HepG2 (cell line): ENCODE results near the gene ATG2A. TPM values are rescaled to one million over a fixed set of nuclear protein-coding genes. Genes with fewer than 3 reads are reported as not detected.

Experiments used
- DPF2 ChIP-seq: sonication (generic); formaldehyde crosslinking; IDR thresholded peaks from 2 replicates; pipeline ENCODE4 v1.4.0; 2020; ENCODE audit warnings: mild to moderate bottlenecking, low read depth, missing genetic modification reagents, borderline replicate concordance
- ELF1 ChIP-seq: sonication (generic); formaldehyde crosslinking; IDR thresholded peaks from 2 replicates; pipeline ENCODE4 v1.4.0; 2020; ENCODE audit warnings: missing genetic modification reagents
- ETV5 ChIP-seq: IDR thresholded peaks from 2 replicates; pipeline ENCODE4 v1.6.1; 2018; ENCODE audit warnings: missing biosample characterization, missing genetic modification reagents, inconsistent platforms, borderline replicate concordance
- HCFC1 ChIP-seq: fragments of 150-350 bp; IDR thresholded peaks from 2 replicates; pipeline ENCODE4 v1.6.1; 2014; ENCODE audit warnings: low read depth, low read length
- HDAC2 ChIP-seq: sonication (generic); formaldehyde crosslinking; IDR thresholded peaks from 2 replicates; pipeline ENCODE4 v1.4.0; 2020; ENCODE audit warnings: missing genetic modification reagents
- IRX3 ChIP-seq: sonication (generic); formaldehyde crosslinking; IDR thresholded peaks from 2 replicates; pipeline ENCODE4 v1.8.1; 2023; ENCODE audit warnings: mild to moderate bottlenecking, low read depth, missing genetic modification reagents, borderline replicate concordance
- MXI1 ChIP-seq: IDR thresholded peaks from 3 replicates; pipeline ENCODE4 v1.6.1; 2012; ENCODE audit warnings: low read depth, low read length, inconsistent platforms, borderline replicate concordance
- MYC ChIP-seq: sonication (generic); formaldehyde crosslinking; IDR thresholded peaks from 2 replicates; pipeline ENCODE4 v1.9.0; 2021; ENCODE audit warnings: missing genetic modification reagents, borderline replicate concordance
- SP1 ChIP-seq, 2 experiments: fragments of 450-650 bp in 1 of 2; sonication (generic) in 1 of 2; formaldehyde crosslinking in 1 of 2; IDR thresholded peaks; 2 replicates each; pipeline versions ENCODE4 v1.4.0 to v1.6.1; 2016 to 2020; ENCODE audit warnings: missing genetic modification reagents in 1 of 2
- TP53 ChIP-seq: sonication (generic); formaldehyde crosslinking; conservative IDR thresholded peaks from 2 replicates; pipeline ENCODE4 v1.4.0; 2020; ENCODE audit warnings: missing genetic modification reagents
- XRCC5 ChIP-seq: fragments of 200-400 bp; formaldehyde crosslinking; optimal IDR thresholded peaks from 2 replicates; pipeline ENCODE3; 2017; ENCODE audit warnings: mild to moderate bottlenecking, low read length
- ZMYM3 ChIP-seq: sonication (generic); formaldehyde crosslinking; IDR thresholded peaks from 2 replicates; pipeline ENCODE4 v1.5.1; 2020; ENCODE audit warnings: mild to moderate bottlenecking, missing genetic modification reagents
- ZNF230 ChIP-seq: sonication (generic); formaldehyde crosslinking; IDR thresholded peaks from 2 replicates; pipeline ENCODE4 v1.4.0; 2020; ENCODE audit warnings: mild to moderate bottlenecking, missing genetic modification reagents
- ZNF350 ChIP-seq: sonication (generic); formaldehyde crosslinking; IDR thresholded peaks from 2 replicates; pipeline ENCODE4 v1.4.0; 2020; ENCODE audit warnings: mild to moderate bottlenecking, low read depth, missing genetic modification reagents, borderline replicate concordance
- ZNF614 ChIP-seq: IDR thresholded peaks from 2 replicates; pipeline ENCODE4 v1.6.1; 2018; ENCODE audit warnings: missing biosample characterization, missing genetic modification reagents, inconsistent platforms, borderline replicate concordance
- ZNF713 ChIP-seq: sonication (generic); formaldehyde crosslinking; IDR thresholded peaks from 2 replicates; pipeline ENCODE4 v1.4.0; 2020; ENCODE audit warnings: mild to moderate bottlenecking, missing genetic modification reagents
- polyA plus RNA-seq, 8 experiments: library from polyadenylated mRNA; depleted of rRNA in 3 of 8; stranded (reverse) in 7 of 8; unstranded in 1 of 8; fragments of >200 nt; fragmentation: Illumina TruSeq in 4 of 8; extraction: Trizol in 4 of 8; gene quantifications; 2 replicates each; pipeline versions ENCODE4 v1.2.1 to v1.2.3, GENCODE V29; 2011 to 2016; ENCODE audit warnings: low read depth in 4 of 8, missing spikeins in 1 of 8, mixed read lengths in 1 of 8; ENCODE audit not compliant: insufficient read depth in 1 of 8
- total RNA-seq, 5 experiments: library from RNA; depleted of rRNA; stranded (reverse); fragments of >200 nt; fragmentation: Illumina TruSeq; extraction: Trizol; gene quantifications; 2 replicates each; pipeline ENCODE4 v1.2.3, GENCODE V29; 2016; ENCODE audit warnings: low read depth in 1 of 5
- TF ChIP-seq, protein P1 (sequence below): sonication (generic); formaldehyde crosslinking; IDR thresholded peaks from 2 replicates; pipeline ENCODE4 v1.5.0; 2020; ENCODE audit warnings: mild to moderate bottlenecking, missing genetic modification reagents
- TF ChIP-seq, protein P2 (sequence below): sonication (generic); formaldehyde crosslinking; IDR thresholded peaks from 2 replicates; pipeline ENCODE4 v1.5.1; 2020; ENCODE audit warnings: missing genetic modification reagents, mild to moderate bottlenecking, borderline replicate concordance
- TF ChIP-seq, protein P3 (sequence below): sonication (generic); formaldehyde crosslinking; IDR thresholded peaks from 2 replicates; pipeline ENCODE4 v1.4.0; 2020; ENCODE audit warnings: missing genetic modification reagents, mild to moderate bottlenecking, borderline replicate concordance
- TF ChIP-seq, protein P4 (sequence below): sonication (generic); formaldehyde crosslinking; IDR thresholded peaks from 2 replicates; pipeline ENCODE4 v1.9.0; 2022; ENCODE audit warnings: missing genetic modification reagents, mild to moderate bottlenecking, borderline replicate concordance
- TF ChIP-seq, protein P5 (sequence below): sonication (generic); formaldehyde crosslinking; IDR thresholded peaks from 2 replicates; pipeline ENCODE4 v1.9.0; 2022; ENCODE audit warnings: low read depth, missing genetic modification reagents

The ATG2A gene
- total and polyA plus RNA-seq, 2 of the 13 experiments (the other 11 are each of a cell fraction or from before 2014, with no cell fraction given): 6.7 to 8.0 TPM

DNA sequence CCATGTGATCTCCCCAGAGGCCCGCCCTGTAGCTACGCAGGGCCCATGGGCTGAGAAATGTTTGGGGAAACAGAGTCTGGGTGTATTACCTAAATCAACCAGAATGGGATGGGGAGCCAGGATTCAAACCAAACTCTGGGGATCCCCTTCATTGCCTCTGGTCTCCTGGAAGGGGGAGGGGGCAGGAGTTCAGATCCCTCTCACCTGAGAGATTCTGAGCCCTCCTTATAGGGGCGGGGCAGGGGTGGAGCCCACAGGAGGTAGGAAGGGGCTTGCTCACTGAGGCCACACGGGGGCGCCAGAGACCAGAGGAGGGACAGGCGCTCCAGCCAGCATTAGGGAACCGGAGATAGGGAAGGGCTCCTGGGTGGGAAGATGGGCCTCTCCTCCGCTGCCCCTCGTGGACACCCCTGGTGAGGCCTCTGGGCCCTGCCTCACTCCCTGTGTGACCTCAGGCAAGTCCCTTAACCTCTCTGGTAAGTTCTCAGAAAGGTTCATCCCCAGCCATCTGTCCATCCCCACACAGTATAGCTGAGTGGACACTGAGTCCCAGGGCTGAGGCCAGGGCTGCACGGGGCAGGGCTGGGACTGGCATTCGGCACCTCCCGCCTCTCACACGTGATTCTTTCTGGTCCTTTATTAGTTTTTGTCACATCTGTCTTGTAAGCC is 69.9 kb downstream of the ATG2A start (continued):
- TF ChIP-seq, protein P1, sequence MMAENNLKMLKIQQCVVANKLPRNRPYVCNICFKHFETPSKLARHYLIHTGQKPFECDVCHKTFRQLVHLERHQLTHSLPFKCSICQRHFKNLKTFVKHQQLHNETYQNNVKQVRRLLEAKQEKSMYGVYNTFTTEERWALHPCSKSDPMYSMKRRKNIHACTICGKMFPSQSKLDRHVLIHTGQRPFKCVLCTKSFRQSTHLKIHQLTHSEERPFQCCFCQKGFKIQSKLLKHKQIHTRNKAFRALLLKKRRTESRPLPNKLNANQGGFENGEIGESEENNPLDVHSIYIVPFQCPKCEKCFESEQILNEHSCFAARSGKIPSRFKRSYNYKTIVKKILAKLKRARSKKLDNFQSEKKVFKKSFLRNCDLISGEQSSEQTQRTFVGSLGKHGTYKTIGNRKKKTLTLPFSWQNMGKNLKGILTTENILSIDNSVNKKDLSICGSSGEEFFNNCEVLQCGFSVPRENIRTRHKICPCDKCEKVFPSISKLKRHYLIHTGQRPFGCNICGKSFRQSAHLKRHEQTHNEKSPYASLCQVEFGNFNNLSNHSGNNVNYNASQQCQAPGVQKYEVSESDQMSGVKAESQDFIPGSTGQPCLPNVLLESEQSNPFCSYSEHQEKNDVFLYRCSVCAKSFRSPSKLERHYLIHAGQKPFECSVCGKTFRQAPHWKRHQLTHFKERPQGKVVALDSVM: peak; percentile 86; the same call in 1 of the 2 replicates
- TF ChIP-seq DPF2 (CRISPR knock-in tag) (no peak), ETV5 (CRISPR knock-in tag) (peak; percentile 66), ZNF350 (CRISPR knock-in tag) (peak; percentile 86; the same call in 1 of the 2 replicates), MXI1 (peak; percentile 44; the same call in 1 of the 3 replicates), TP53 (CRISPR knock-in tag) (no peak), IRX3 (CRISPR knock-in tag) (no peak), MYC (CRISPR knock-in tag) (peak; percentile 36; the same call in 1 of the 2 replicates), XRCC5 (peak; percentile 84), ZNF614 (CRISPR knock-in tag) (peak; percentile 40; the same call in 1 of the 2 replicates), ZNF713 (peak; percentile 85; the same call in 1 of the 2 replicates), SP1 (IDR thresholded peaks at IDR 0.05) (no peak), SP1 (CRISPR knock-in tag; IDR thresholded peaks at IDR 0.05) (peak; percentile 66; the same call in 1 of the 2 replicates), ZMYM3 (CRISPR knock-in tag) (peak; percentile 73), HCFC1 (0 out of 2 replicates have a peak, but pooled peaks have one; percentile 6), ELF1 (CRISPR knock-in tag) (peak; percentile 46; the same call in 1 of the 2 replicates), ZNF230 (CRISPR knock-in tag) (0 out of 2 replicates have a peak, but pooled peaks have one; percentile 30), HDAC2 (CRISPR knock-in tag) (peak; percentile 32; the same call in 1 of the 2 replicates)
- TF ChIP-seq, protein P2, sequence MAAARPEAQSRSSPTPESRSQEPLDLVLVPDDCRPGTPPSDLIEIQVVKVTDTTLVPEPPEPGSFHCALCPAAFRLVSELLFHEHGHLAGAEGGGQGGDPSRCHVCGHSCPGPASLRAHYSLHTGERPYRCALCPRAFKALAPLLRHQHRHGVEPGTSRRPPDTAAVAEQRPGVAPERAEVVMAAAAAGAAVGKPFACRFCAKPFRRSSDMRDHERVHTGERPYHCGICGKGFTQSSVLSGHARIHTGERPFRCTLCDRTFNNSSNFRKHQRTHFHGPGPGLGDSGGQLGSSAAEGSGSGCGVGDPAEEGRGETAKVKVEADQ (CRISPR knock-in tag): no peak
- TF ChIP-seq, protein P3, sequence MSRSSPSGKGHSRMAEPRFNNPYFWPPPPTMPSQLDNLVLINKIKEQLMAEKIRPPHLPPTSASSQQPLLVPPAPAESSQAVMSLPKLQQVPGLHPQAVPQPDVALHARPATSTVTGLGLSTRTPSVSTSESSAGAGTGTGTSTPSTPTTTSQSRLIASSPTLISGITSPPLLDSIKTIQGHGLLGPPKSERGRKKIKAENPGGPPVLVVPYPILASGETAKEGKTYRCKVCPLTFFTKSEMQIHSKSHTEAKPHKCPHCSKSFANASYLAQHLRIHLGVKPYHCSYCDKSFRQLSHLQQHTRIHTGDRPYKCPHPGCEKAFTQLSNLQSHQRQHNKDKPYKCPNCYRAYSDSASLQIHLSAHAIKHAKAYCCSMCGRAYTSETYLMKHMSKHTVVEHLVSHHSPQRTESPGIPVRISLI: no peak
- TF ChIP-seq, protein P4, sequence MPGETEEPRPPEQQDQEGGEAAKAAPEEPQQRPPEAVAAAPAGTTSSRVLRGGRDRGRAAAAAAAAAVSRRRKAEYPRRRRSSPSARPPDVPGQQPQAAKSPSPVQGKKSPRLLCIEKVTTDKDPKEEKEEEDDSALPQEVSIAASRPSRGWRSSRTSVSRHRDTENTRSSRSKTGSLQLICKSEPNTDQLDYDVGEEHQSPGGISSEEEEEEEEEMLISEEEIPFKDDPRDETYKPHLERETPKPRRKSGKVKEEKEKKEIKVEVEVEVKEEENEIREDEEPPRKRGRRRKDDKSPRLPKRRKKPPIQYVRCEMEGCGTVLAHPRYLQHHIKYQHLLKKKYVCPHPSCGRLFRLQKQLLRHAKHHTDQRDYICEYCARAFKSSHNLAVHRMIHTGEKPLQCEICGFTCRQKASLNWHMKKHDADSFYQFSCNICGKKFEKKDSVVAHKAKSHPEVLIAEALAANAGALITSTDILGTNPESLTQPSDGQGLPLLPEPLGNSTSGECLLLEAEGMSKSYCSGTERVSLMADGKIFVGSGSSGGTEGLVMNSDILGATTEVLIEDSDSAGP (CRISPR knock-in tag): peak; percentile 69; the same call in 1 of the 2 replicates
- TF ChIP-seq, protein P5, sequence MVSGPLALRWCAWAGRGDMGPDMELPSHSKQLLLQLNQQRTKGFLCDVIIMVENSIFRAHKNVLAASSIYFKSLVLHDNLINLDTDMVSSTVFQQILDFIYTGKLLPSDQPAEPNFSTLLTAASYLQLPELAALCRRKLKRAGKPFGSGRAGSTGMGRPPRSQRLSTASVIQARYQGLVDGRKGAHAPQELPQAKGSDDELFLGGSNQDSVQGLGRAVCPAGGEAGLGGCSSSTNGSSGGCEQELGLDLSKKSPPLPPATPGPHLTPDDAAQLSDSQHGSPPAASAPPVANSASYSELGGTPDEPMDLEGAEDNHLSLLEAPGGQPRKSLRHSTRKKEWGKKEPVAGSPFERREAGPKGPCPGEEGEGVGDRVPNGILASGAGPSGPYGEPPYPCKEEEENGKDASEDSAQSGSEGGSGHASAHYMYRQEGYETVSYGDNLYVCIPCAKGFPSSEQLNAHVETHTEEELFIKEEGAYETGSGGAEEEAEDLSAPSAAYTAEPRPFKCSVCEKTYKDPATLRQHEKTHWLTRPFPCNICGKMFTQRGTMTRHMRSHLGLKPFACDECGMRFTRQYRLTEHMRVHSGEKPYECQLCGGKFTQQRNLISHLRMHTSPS: 0 out of 2 replicates have a peak, but pooled peaks have one; percentile 52
